Retinal pigment epithelial cell (primary cell): ENCODE measurements around the gene RAB40A.

ENCODE experiments used
- DNase-seq: peaks from one replicate; pipeline ENCODE4 v3.0.0-alpha.2; 2010; ENCODE audit warnings: low read depth
- H3K4me3 ChIP-seq: 2 replicates; pipeline ENCODE4 v1.5.1; 2011; ENCODE audit warnings: mild to moderate bottlenecking, low read length, control low read depth, moderate library complexity
- CTCF ChIP-seq: conservative IDR thresholded peaks from 2 replicates; pipeline ENCODE4 v1.5.1; 2011; ENCODE audit warnings: low read depth, low read length, control low read depth, inconsistent platforms

Gene RAB40A

GRCh38 chrX:103529550-103529949 is 10.3 kb upstream of the RAB40A start:
- H3K4me3 ChIP-seq: no peak overlapping the region
- no peak for TF ChIP-seq CTCF
- DNase-seq: no peak

GRCh38 chrX:103524747-103525146 is 5.5 kb upstream of the RAB40A start:
- TF ChIP-seq CTCF: no peak
- no peak for DNase-seq
- no peak overlapping the region for H3K4me3 ChIP-seq

GRCh38 chrX:103523605-103524004 is 4.3 kb upstream of the RAB40A start:
- DNase-seq: no peak
- no peak for TF ChIP-seq CTCF
- no peak overlapping the region for H3K4me3 ChIP-seq

- H3K4me3 ChIP-seq: no peak overlapping the region
- no peak for TF ChIP-seq CTCF
- DNase-seq: no peak
Measured at GRCh38 chrX:103520386-103520785, 1.1 kb upstream of the RAB40A start.

GRCh38 chrX:103518571-103518970 is 718 bp downstream of the RAB40A start:
- DNase-seq: no peak

GRCh38 chrX:103517246-103517645 is 2.0 kb downstream of the RAB40A start:
- no peak for TF ChIP-seq CTCF
- no peak overlapping the region for H3K4me3 ChIP-seq
- no peak for DNase-seq

More at GRCh38 chrX:103518571-103518970, 718 bp downstream of the RAB40A start:
- no peak for TF ChIP-seq CTCF
- H3K4me3 ChIP-seq: no peak overlapping the region

GRCh38 chrX:103513476-103514108 is 5.7 kb downstream of the RAB40A start:
- TF ChIP-seq CTCF: no peak
- DNase-seq: no peak
- H3K4me3 ChIP-seq: no peak overlapping the region
